Ovary (tissue), 9 donors: Measurements from ENCODE around the gene RASA2. TPM values are rescaled to one million over a fixed set of nuclear protein-coding genes. Genes with fewer than 3 reads are reported as not detected.

Experiments used
- DNase-seq, 5 donors: peaks; one replicate each; pipeline ENCODE4 v3.0.0-alpha.2; 2019 to 2020
- H3K27ac ChIP-seq, 2 donors: fragments of 200-600 bp; one replicate each; pipeline versions ENCODE4 v1.5.1 to v1.8.0; 2019 to 2022
- H3K27me3 ChIP-seq: fragments of 200-600 bp; one replicate; pipeline ENCODE4 v1.8.0; 2022
- H3K36me3 ChIP-seq: fragments of 200-600 bp; sonication (generic); one replicate; pipeline ENCODE4 v1.5.1; 2019
- H3K4me1 ChIP-seq: one replicate; pipeline ENCODE4 v1.8.1; 2013; ENCODE audit warnings: mild to moderate bottlenecking, moderate library complexity; ENCODE audit not compliant: insufficient read depth
- H3K4me3 ChIP-seq: fragments of 200-600 bp; sonication (generic); one replicate; pipeline ENCODE4 v1.5.1; 2017
- H3K9me3 ChIP-seq, 2 donors: fragments of 200-600 bp in 1 of 2; sonication (generic) in 1 of 2; one replicate each; pipeline versions ENCODE4 v1.5.1 to v1.8.1; 2013 to 2019; ENCODE audit warnings: mild to moderate bottlenecking in 1 of 2, moderate library complexity in 1 of 2
- CTCF ChIP-seq, 3 donors: fragments of 450-650 bp in 2 of 3; fragments of 200-600 bp in 1 of 3; IDR thresholded peaks; one replicate each; pipeline versions ENCODE4 v1.5.1 to v1.8.0; 2016 to 2022; ENCODE audit warnings: antibody characterized with exemption in 3 of 3, mild to moderate bottlenecking in 1 of 3
- EP300 ChIP-seq: sonication (generic); formaldehyde crosslinking; IDR thresholded peaks from one replicate; pipeline ENCODE4 v1.6.1; 2017; ENCODE audit warnings: antibody characterized with exemption
- POLR2A ChIP-seq: fragments of 450-650 bp; IDR thresholded peaks from one replicate; pipeline ENCODE4 v1.6.1; 2017; ENCODE audit warnings: antibody characterized with exemption, mild to moderate bottlenecking, moderate library complexity
- WGBS, 3 donors: extraction: QIAGEN DNeasy Blood & Tissue Kit in 1 of 3; methylation state at CpG; one replicate each; pipeline versions ENCODE4 v1.1.5 to v1.1.7; 2013 to 2017; 5-methylcytosine and 5-hydroxymethylcytosine counted together
- intact Hi-C, 4 donors: fragments of 100-400 bp; cut with DNase I; formaldehyde crosslinking; loops; one replicate each; pipeline versions ENCODE4 v1.11.0 to v1.15.1; 2022 to 2023
- polyA plus RNA-seq, 2 donors: library from polyadenylated mRNA; stranded (reverse); fragments of 200-250 nt in 1 of 2; fragments of 350-450 nt in 1 of 2; fragmentation: Illumina TruSeq in 1 of 2; extraction: RNeasy Lipid Tissue Mini Kit (QIAGEN cat#74804) in 1 of 2; gene quantifications; one replicate each; pipeline ENCODE4 v1.2.3, GENCODE V29; 2013 to 2014
- total RNA-seq, 7 donors: library from RNA; depleted of rRNA in 2 of 7; stranded (reverse); fragments of >200 nt in 2 of 7; fragmentation: NEBNext Ultra II Directional in 3 of 7; extraction: Animal tissue kit (Norgen Biotek cat#: 25700) in 3 of 7; gene quantifications; one replicate each; pipeline versions ENCODE4 v1.1.0 to v1.2.4, GENCODE V29; 2016 to 2023
- donor health status: DM: no; HTN: no; CAD: no; lungs with moderate emphysema.
- donor health status: DM: no; HTN: no; CAD: no.
- donor health status: Bipolar disorder and iron deficiency.
- donor health status: DM: yes; HTN: yes; CAD: no.
- donor health status: DM: no; HTN: no; CAD: no.
- donor health status: DM: yes; HTN: yes; CAD: no.

The RASA2 gene
- total and polyA plus RNA-seq, 9 donors: 6.9 to 28.1 (median 17.6) TPM

GRCh38 chr3:141575879-141576743, 89.3 kb downstream of the RASA2 start:
- intact Hi-C loops: loop anchor here in 1 of 4 donors (10.0 kb wide), 1 partner anchor 419 kb away; no protein-coding TSS in a partner anchor
- Histone ChIP-seq H3K36me3 (no peaks in the 10 kb centered on the region), H3K27ac (no peak overlapping the region), H3K9me3 (no peaks in the 10 kb centered on the region), H3K27me3 (no peaks in the 10 kb centered on the region), H3K4me3 (no peak overlapping the region), H3K4me1 (no peaks in the 10 kb centered on the region)
- 77 to 87% (median 77%) methylated on average over 13 of the region's 13 CpGs for WGBS, 3 donors
- TF ChIP-seq CTCF (IDR thresholded peaks at IDR 0.05): peak in 1 of 3 donors; percentile 36
- TF ChIP-seq EP300: no peak
- TF ChIP-seq POLR2A: no peak
- DNase-seq: no peak

GRCh38 chr3:141576744-141577052, 89.9 kb downstream of the RASA2 start:
- H3K27ac ChIP-seq: no peak overlapping the region
- no peaks in the 10 kb centered on the region for H3K36me3 ChIP-seq
- H3K4me3 ChIP-seq: no peak overlapping the region
- H3K4me1 ChIP-seq: no peaks in the 10 kb centered on the region
- intact Hi-C loops: loop anchor here in 1 of 4 donors (10.0 kb wide), 1 partner anchor 418 kb away; no protein-coding TSS in a partner anchor
- WGBS, 3 donors: 95 to 100% (median 97%) methylated on average over 1 of the region's 1 CpG
- TF ChIP-seq EP300: no peak
- TF ChIP-seq POLR2A: no peak
- no peak for DNase-seq
- H3K9me3 ChIP-seq: no peaks in the 10 kb centered on the region
- H3K27me3 ChIP-seq: no peaks in the 10 kb centered on the region

- no peak overlapping the region for H3K4me3 ChIP-seq
- TF ChIP-seq POLR2A (no peak), EP300 (no peak), CTCF (IDR thresholded peaks at IDR 0.05) (no peak)
- no peaks in the 10 kb centered on the region for H3K27me3 ChIP-seq
- intact Hi-C loops: loop anchor here in 1 of 4 donors (10.0 kb wide), 1 partner anchor 416 kb away; no protein-coding TSS in a partner anchor
- no peak overlapping the region for H3K27ac ChIP-seq
- H3K4me1 ChIP-seq: no peaks in the 10 kb centered on the region
- H3K36me3 ChIP-seq: no peaks in the 10 kb centered on the region
- H3K9me3 ChIP-seq: no peaks in the 10 kb centered on the region
- DNase-seq: no peak
- WGBS, 3 donors: 89 to 93% (median 90%) methylated on average over 4 of the region's 4 CpGs
Observed at GRCh38 chr3:141578202-141578973, 91.6 kb downstream of the RASA2 start.

- Histone ChIP-seq H3K27me3 (no peaks in the 10 kb centered on the region), H3K36me3 (no peaks in the 10 kb centered on the region), H3K9me3 (no peaks in the 10 kb centered on the region), H3K4me3 (no peak overlapping the region), H3K4me1 (no peaks in the 10 kb centered on the region), H3K27ac (no peak overlapping the region)
- TF ChIP-seq POLR2A (no peak), EP300 (no peak), CTCF (IDR thresholded peaks at IDR 0.05) (no peak)
- WGBS, 3 donors: 96 to 99% (median 99%) methylated on average over 2 of the region's 2 CpGs
- DNase-seq: no peak
- intact Hi-C loops: no loop called here
Observed at GRCh38 chr3:141594357-141594756, 107.5 kb downstream of the RASA2 start.
